ENCODE results near the gene ISCA2.

Gene ISCA2

DNA sequence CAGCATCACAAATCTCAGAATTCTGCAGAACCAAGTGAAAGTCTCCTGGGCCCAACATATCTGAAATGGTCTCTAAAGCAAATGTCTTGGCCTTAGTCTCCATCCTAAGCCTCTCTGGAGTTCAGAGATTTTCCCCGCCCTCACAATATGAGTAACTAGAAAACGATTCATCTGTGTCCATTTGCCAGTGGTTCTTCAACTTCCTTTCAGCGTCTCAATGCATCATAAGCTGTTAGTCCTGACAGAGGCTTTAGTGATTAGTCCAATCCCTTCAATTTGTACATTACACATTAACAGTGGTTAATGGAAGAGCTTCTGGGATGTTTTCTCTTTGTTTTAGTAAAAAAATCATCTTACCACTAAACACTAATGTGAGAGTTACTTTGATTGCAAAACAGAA lies 17.9 kb upstream of the ISCA2 start:
- no peak for DNase-seq (ENCODE audit: extremely low read depth, insufficient read length)
- Histone ChIP-seq H3K4me3 (replicated peaks; ENCODE audit: low read depth, low read length) (no peak overlapping the region), H3K27me3 (replicated peaks; ENCODE audit: control insufficient read depth, insufficient read depth, low read length) (no peaks in the 10 kb centered on the region), H3K36me3 (ENCODE audit: control insufficient read depth, insufficient read depth, low read length) (peaks cover 2% of the 10 kb centered on the region; the same call in 1 of the 2 replicates)
- no peak for TF ChIP-seq CTCF (IDR thresholded peaks at IDR 0.05; ENCODE audit: insufficient read depth, low read length, poor library complexity, severe bottlenecking)

- H3K36me3 ChIP-seq (ENCODE audit: control insufficient read depth, insufficient read depth, low read length) = peaks cover 2% of the 10 kb centered on the region; the same call in 1 of the 2 replicates
- DNase-seq (ENCODE audit: extremely low read depth, insufficient read length) = no peak
- H3K4me3 ChIP-seq (replicated peaks; ENCODE audit: low read depth, low read length) = no peak overlapping the region
- no peaks in the 10 kb centered on the region for H3K27me3 ChIP-seq (replicated peaks; ENCODE audit: control insufficient read depth, insufficient read depth, low read length)
- TF ChIP-seq CTCF (IDR thresholded peaks at IDR 0.05; ENCODE audit: insufficient read depth, low read length, poor library complexity, severe bottlenecking) = no peak
Observed at GRCh38 chr14:74476107-74476506, 17.5 kb upstream of the ISCA2 start.

- Histone ChIP-seq H3K4me3 (replicated peaks; ENCODE audit: low read depth, low read length) (no peak overlapping the region), H3K36me3 (ENCODE audit: control insufficient read depth, insufficient read depth, low read length) (peaks cover 2% of the 10 kb centered on the region; the same call in 1 of the 2 replicates)
- DNase-seq (ENCODE audit: extremely low read depth, insufficient read length) = no peak
Observed at GRCh38 chr14:74476607-74477006, 17.0 kb upstream of the ISCA2 start.

GRCh38 chr14:74478996-74479635 lies 14.4 kb upstream of the ISCA2 start:
- peak; percentile 32 for TF ChIP-seq CTCF (IDR thresholded peaks at IDR 0.05; ENCODE audit: insufficient read depth, low read length, poor library complexity, severe bottlenecking)
- H3K4me3 ChIP-seq (replicated peaks; ENCODE audit: low read depth, low read length) = no peak overlapping the region
- no peak for DNase-seq (ENCODE audit: extremely low read depth, insufficient read length)
- H3K27me3 ChIP-seq (replicated peaks; ENCODE audit: control insufficient read depth, insufficient read depth, low read length) = no peaks in the 10 kb centered on the region
- peaks cover 2% of the 10 kb centered on the region; the same call in 1 of the 2 replicates for H3K36me3 ChIP-seq (ENCODE audit: control insufficient read depth, insufficient read depth, low read length)

More at GRCh38 chr14:74476607-74477006, 17.0 kb upstream of the ISCA2 start:
- no peak for TF ChIP-seq CTCF (IDR thresholded peaks at IDR 0.05; ENCODE audit: insufficient read depth, low read length, poor library complexity, severe bottlenecking)
- no peaks in the 10 kb centered on the region for H3K27me3 ChIP-seq (replicated peaks; ENCODE audit: control insufficient read depth, insufficient read depth, low read length)

- DNase-seq (ENCODE audit: extremely low read depth, insufficient read length) = no peak
- no peak for TF ChIP-seq CTCF (IDR thresholded peaks at IDR 0.05; ENCODE audit: insufficient read depth, low read length, poor library complexity, severe bottlenecking)
- Histone ChIP-seq H3K36me3 (ENCODE audit: control insufficient read depth, insufficient read depth, low read length) (peaks cover 2% of the 10 kb centered on the region; the same call in 1 of the 2 replicates), H3K4me3 (replicated peaks; ENCODE audit: low read depth, low read length) (no peak overlapping the region), H3K27me3 (replicated peaks; ENCODE audit: control insufficient read depth, insufficient read depth, low read length) (no peaks in the 10 kb centered on the region)
Observed at GRCh38 chr14:74480046-74480445, 13.5 kb upstream of the ISCA2 start.
